GM12878 (cell line): ENCODE measurements around the gene KIRREL1. TPM values are rescaled to one million over a fixed set of nuclear protein-coding genes. Genes with fewer than 3 reads are reported as not detected.

Experiments used
- ATAC-seq: fragments of 200-7000 bp; cut with Tn5 transposase; 3 replicates; pipeline ENCODE4 v1.9.1; 2020; ENCODE audit warnings: mild to moderate bottlenecking, moderate library complexity
- BruUV-seq: library from RNA; stranded (reverse); fragments of 400-500 nt; replicated peaks from 2 replicates; lab custom pipeline; 2021; lab: Mats Ljungman, UMichigan
- CTCF ChIA-PET: fragments of 300-600 bp; sonication (Branson Sonifier 250); formaldehyde crosslinking; extraction: SDS; loops from one replicate; lab custom pipeline; 2021; ENCODE audit warnings: inconsistent platforms; lab: Yijun Ruan, JAX
- POLR2A ChIA-PET: fragments of 350-600 bp; formaldehyde crosslinking; extraction: SDS; loops from one replicate; lab custom pipeline; 2021; ENCODE audit warnings: inconsistent platforms; lab: Charles Lee
- RAD21 ChIA-PET: fragments of 300-600 bp; sonication (Branson Sonifier 250); formaldehyde crosslinking; loops from one replicate; lab custom pipeline; 2023; ENCODE audit warnings: antibody characterized with exemption; ENCODE audit not compliant: unreplicated experiment; lab: Charles Lee
- SMC1A ChIA-PET: fragments of 300-600 bp; sonication (Branson Sonifier 250); formaldehyde crosslinking; loops from one replicate; lab custom pipeline; 2023; ENCODE audit not compliant: unreplicated experiment, uncharacterized antibody; lab: Charles Lee
- DNase-seq: peaks from one replicate; pipeline ENCODE4 v3.0.0-alpha.2; 2011; ENCODE audit warnings: low read depth, low spot score
- FAIRE-seq: peaks from 3 replicates; lab custom pipeline; 2011; peaks lifted over from hg19 to GRCh38; lab: Jason Lieb, UNC
- H2AFZ ChIP-seq: 2 replicates; pipeline ENCODE4 v1.6.0; 2011; ENCODE audit warnings: low read depth, low read length, control low read depth; ENCODE audit not compliant: control insufficient read depth
- H3K27ac ChIP-seq: 2 replicates; pipeline ENCODE4 v1.5.1; 2011; ENCODE audit warnings: control low read depth; ENCODE audit not compliant: control insufficient read depth, insufficient read depth
- H3K27me3 ChIP-seq, 2 experiments: replicated peaks in 1 of 2; 2 replicates each; pipeline versions ENCODE4 v1.6.0 to v1.6.1; 2011; ENCODE audit warnings: low read length in 1 of 2; ENCODE audit not compliant: control insufficient read depth in 2 of 2, insufficient read depth in 2 of 2
- H3K36me3 ChIP-seq, 2 experiments: 2 replicates each; pipeline ENCODE4 v1.5.1; 2011; ENCODE audit warnings: low read length in 1 of 2; ENCODE audit not compliant: control insufficient read depth in 2 of 2, insufficient read depth in 2 of 2
- H3K4me1 ChIP-seq: 2 replicates; pipeline ENCODE4 v1.6.1; 2011; ENCODE audit warnings: mild to moderate bottlenecking, low read length, moderate library complexity, mixed read lengths; ENCODE audit not compliant: control insufficient read depth, insufficient read depth
- H3K4me2 ChIP-seq: 2 replicates; pipeline ENCODE4 v1.6.0; 2011; ENCODE audit warnings: control low read depth; ENCODE audit not compliant: control insufficient read depth, insufficient read depth
- H3K4me3 ChIP-seq: fragments of 200-600 bp; sonication (generic); 2 replicates; pipeline ENCODE4 v1.5.1; 2016
- H3K79me2 ChIP-seq: 2 replicates; pipeline ENCODE4 v1.6.0; 2011; ENCODE audit warnings: low read length; ENCODE audit not compliant: control insufficient read depth, insufficient read depth
- H3K9ac ChIP-seq: 2 replicates; pipeline ENCODE4 v1.8.0; 2011; ENCODE audit warnings: low read length, control low read depth, mixed read lengths; ENCODE audit not compliant: control insufficient read depth, insufficient read depth
- H3K9me3 ChIP-seq: replicated peaks from 3 replicates; pipeline ENCODE4 v1.5.1; 2011; ENCODE audit warnings: mild to moderate bottlenecking, low read length; ENCODE audit not compliant: control insufficient read depth, insufficient read depth
- H4K20me1 ChIP-seq: 2 replicates; pipeline ENCODE4 v1.6.0; 2011; ENCODE audit not compliant: control insufficient read depth, insufficient read depth
- CUX1 ChIP-seq: IDR thresholded peaks from 2 replicates; pipeline ENCODE4 v1.6.1; 2012; ENCODE audit warnings: improper control_type of control experiment, low read depth, low read length; ENCODE audit not compliant: insufficient replicate concordance
- MYC ChIP-seq: IDR thresholded peaks from 2 replicates; pipeline ENCODE4 v1.6.1; 2011; ENCODE audit warnings: mild to moderate bottlenecking, low read length, moderate library complexity, inconsistent platforms; ENCODE audit not compliant: insufficient read depth, insufficient replicate concordance, insufficient read length, severe bottlenecking
- PBX3 ChIP-seq: IDR thresholded peaks from 2 replicates; pipeline ENCODE4 v1.6.1; 2011; ENCODE audit warnings: mild to moderate bottlenecking, low read depth, low read length, moderate library complexity; ENCODE audit not compliant: insufficient replicate concordance
- RELB ChIP-seq: fragments of 450-650 bp; IDR thresholded peaks from 2 replicates; pipeline ENCODE4 v1.6.1; 2017; ENCODE audit warnings: low read depth, mild to moderate bottlenecking, moderate library complexity
- STAT1 ChIP-seq: fragments of 450-650 bp; conservative IDR thresholded peaks from 2 replicates; pipeline ENCODE4 v1.6.1; 2014; ENCODE audit warnings: antibody characterized with exemption, mild to moderate bottlenecking
- TCF7 ChIP-seq: IDR thresholded peaks from 2 replicates; pipeline ENCODE4 v1.6.1; 2014; ENCODE audit warnings: antibody characterized with exemption, borderline replicate concordance
- WGBS: methylation state at CpG from one replicate; pipeline ENCODE4 v1.1.6; 2016; ENCODE audit warnings: low lambda C conversion rate; ENCODE audit not compliant: insufficient replicate concordance, insufficient coverage; ENCODE audit errors: missing lambda C conversion rate; 5-methylcytosine and 5-hydroxymethylcytosine counted together
- in situ Hi-C: fragments of 300-500 bp; cut with MboI; formaldehyde crosslinking; loops from 9 replicates; pipeline ENCODE4 v1.14.3; 2018; ENCODE audit warnings: mixed read lengths
- intact Hi-C: fragments of 100-400 bp; cut with micrococcal nuclease; formaldehyde crosslinking; loops from one replicate; pipeline ENCODE4 v1.14.2; 2022; ENCODE audit not compliant: unreplicated experiment
- polyA plus RNA-seq, 11 experiments: library from polyadenylated mRNA; depleted of rRNA in 4 of 11; unstranded in 6 of 11; stranded (reverse) in 5 of 11; fragments of >200 nt; fragmentation: Nextera tagmentation in 4 of 11; fragmentation: Illumina TruSeq in 1 of 11; extraction: Ambion mirVana in 4 of 11; extraction: Trizol in 1 of 11; gene quantifications; 1 replicate in 1 of 11; 2 replicates in 10 of 11; pipeline versions ENCODE4 v1.2.1 to v1.2.3, GENCODE V29; 2011 to 2016; ENCODE audit warnings: inconsistent platforms in 2 of 11, missing spikeins in 2 of 11, low read depth in 1 of 11
- total RNA-seq, 4 experiments: library from RNA; depleted of rRNA in 3 of 4; stranded (reverse); fragments of >200 nt in 3 of 4; fragmentation: Illumina TruSeq in 1 of 4; extraction: Trizol in 1 of 4; gene quantifications; 2 replicates each; pipeline versions ENCODE4 v1.2.1 to v1.2.3, GENCODE V29; 2013 to 2021

Gene KIRREL1
- total and polyA plus RNA-seq, 10 of the 15 experiments (the other 5 are each of a cell fraction or from before 2014, with no cell fraction given) = 0.15 TPM; not detected in 9

- Histone ChIP-seq H3K9me3 (no peaks in the 10 kb centered on the region), H3K79me2 (no peaks in the 10 kb centered on the region), H3K9ac (no peak overlapping the region), H4K20me1 (no peaks in the 10 kb centered on the region), H3K36me3 (no peaks in the 10 kb centered on the region), H3K4me1 (no peaks in the 10 kb centered on the region), H3K4me3 (no peak overlapping the region), H3K4me2 (no peak overlapping the region), H2AFZ (no peak overlapping the region), H3K27me3 (peaks cover 0 to 2% of the 10 kb centered on the region in 2 experiments; a peak in 1 of 4 replicates), H3K27ac (no peak overlapping the region)
- ChIA-PET SMC1A (interaction anchor here (1.6 kb wide), 1 partner anchor 9 kb away, joined by 3 read pairs; no protein-coding TSS in a partner anchor), CTCF (interaction anchor here (1.5 kb wide), 1 partner anchor 29 kb away, joined by 3 read pairs; no protein-coding TSS in a partner anchor), RAD21 (no interaction called here), POLR2A (no interaction called here)
- TF ChIP-seq PBX3 (no peak), TCF7 (no peak), STAT1 (no peak), CUX1 (no peak), MYC (no peak), RELB (no peak)
- intact Hi-C loops = no loop called here
- DNase-seq = no peak
- ATAC-seq = no peak
- WGBS = under 1% methylated on average over 6 of the region's 6 CpGs
- no TSS peak for BruUV-seq
- in situ Hi-C loops = no loop called here
- no peak for FAIRE-seq
Observed at GRCh38 chr1:158020886-158021620, 27.6 kb downstream of the KIRREL1 start.
